ENCODE results near the gene REC114.

DNA sequence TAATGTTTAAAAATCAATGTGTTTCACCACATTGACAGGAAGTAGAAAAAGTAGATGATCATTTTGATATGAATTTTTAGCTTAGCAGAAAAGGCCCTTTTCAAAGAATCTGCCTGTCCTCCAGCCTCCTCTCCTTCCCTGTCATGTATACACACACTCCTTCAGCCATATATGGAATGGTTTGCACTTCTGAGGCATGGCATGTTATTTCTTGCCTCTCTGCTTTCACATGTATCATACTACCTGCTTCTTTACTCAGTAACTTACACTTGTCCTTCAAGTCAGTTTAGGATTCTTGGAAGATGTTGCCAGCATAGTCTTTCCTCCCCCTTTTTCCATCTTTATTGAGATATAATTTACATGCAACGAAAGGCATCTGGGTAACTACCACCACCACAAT is 79.0 kb downstream of the REC114 start:
- TF ChIP-seq, protein P1, sequence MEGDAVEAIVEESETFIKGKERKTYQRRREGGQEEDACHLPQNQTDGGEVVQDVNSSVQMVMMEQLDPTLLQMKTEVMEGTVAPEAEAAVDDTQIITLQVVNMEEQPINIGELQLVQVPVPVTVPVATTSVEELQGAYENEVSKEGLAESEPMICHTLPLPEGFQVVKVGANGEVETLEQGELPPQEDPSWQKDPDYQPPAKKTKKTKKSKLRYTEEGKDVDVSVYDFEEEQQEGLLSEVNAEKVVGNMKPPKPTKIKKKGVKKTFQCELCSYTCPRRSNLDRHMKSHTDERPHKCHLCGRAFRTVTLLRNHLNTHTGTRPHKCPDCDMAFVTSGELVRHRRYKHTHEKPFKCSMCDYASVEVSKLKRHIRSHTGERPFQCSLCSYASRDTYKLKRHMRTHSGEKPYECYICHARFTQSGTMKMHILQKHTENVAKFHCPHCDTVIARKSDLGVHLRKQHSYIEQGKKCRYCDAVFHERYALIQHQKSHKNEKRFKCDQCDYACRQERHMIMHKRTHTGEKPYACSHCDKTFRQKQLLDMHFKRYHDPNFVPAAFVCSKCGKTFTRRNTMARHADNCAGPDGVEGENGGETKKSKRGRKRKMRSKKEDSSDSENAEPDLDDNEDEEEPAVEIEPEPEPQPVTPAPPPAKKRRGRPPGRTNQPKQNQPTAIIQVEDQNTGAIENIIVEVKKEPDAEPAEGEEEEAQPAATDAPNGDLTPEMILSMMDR (IDR thresholded peaks at IDR 0.05): no peak
- TF ChIP-seq POLR2A (IDR thresholded peaks at IDR 0.05): no peak

All from uterus (tissue), 2 donors.